ENCODE data around the gene CNTNAP2.

DNA sequence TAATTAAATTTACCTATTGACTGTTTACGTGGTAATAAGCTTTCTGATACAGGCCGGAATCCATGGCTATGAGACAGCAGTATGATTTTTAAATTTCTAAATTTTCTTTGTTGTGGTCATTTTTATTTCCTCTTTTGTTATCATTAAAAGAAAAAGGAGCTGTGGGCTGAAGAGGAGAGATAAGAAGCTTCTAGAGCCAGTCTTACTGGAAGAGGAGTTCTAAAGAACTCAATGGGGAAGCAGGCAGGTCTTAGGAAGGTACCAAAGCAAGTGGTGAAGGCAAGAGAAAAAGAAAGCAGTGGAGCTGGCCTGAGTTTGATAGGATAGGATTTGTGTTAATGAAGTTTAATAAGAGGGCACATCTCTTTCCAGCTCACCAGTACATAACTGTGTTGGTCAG lies 1187.8 kb downstream of the CNTNAP2 start:
- TF ChIP-seq CTCF (IDR thresholded peaks at IDR 0.05) (no peak), POLR2A (IDR thresholded peaks at IDR 0.05) (no peak)

Data from lower leg skin (tissue), 3 donors.